Natural killer cell (primary cell): ENCODE measurements around the gene ARSI. TPM values are rescaled to one million over a fixed set of nuclear protein-coding genes. Genes with fewer than 3 reads are reported as not detected.
A peak's percentile ranks its signal among the peaks of the same experiment; 100 is the strongest.

ENCODE experiments used
- ATAC-seq, 3 donors: fragments of 150-1000 bp in 2 of 3; fragments of 200-7000 bp in 1 of 3; cut with Tn5 transposase; 1 replicate in 1 of 3; 2 replicates in 2 of 3; pipeline ENCODE4 v1.10.0; 2021; ENCODE audit warnings: mild to moderate bottlenecking in 2 of 3, moderate library complexity in 2 of 3
- DNase-seq, 2 donors: peaks; one replicate each; pipeline versions ENCODE4 v3.0.0 to v3.0.0-alpha.2; 2013 to 2021; ENCODE audit warnings: mixed read lengths in 1 of 2
- H3K27ac ChIP-seq: one replicate; pipeline ENCODE4 v1.5.1; 2013; ENCODE audit warnings: mild to moderate bottlenecking, low read length
- H3K27me3 ChIP-seq: one replicate; pipeline ENCODE4 v1.6.1; 2013; ENCODE audit warnings: low read length; ENCODE audit not compliant: control insufficient read depth, insufficient read depth
- H3K36me3 ChIP-seq: one replicate; pipeline ENCODE4 v1.6.1; 2013; ENCODE audit warnings: low read length; ENCODE audit not compliant: control insufficient read depth, insufficient read depth
- H3K4me1 ChIP-seq: one replicate; pipeline ENCODE4 v1.6.1; 2013; ENCODE audit warnings: low read length; ENCODE audit not compliant: control insufficient read depth, insufficient read depth
- H3K4me3 ChIP-seq: one replicate; pipeline ENCODE4 v1.5.1; 2013; ENCODE audit warnings: low read length
- H3K9me3 ChIP-seq: one replicate; pipeline ENCODE4 v1.6.1; 2013; ENCODE audit warnings: low read length; ENCODE audit not compliant: control insufficient read depth, insufficient read depth
- H3K27ac Mint-ChIP-seq, 2 donors: one replicate each; pipeline ENCODE4 v1.8.0; 2022; ENCODE audit warnings: mild to moderate bottlenecking in 2 of 2, mixed read lengths in 2 of 2, moderate library complexity in 1 of 2
- H3K27me3 Mint-ChIP-seq, 2 donors: one replicate each; pipeline ENCODE4 v1.8.0; 2022; ENCODE audit warnings: low read depth in 2 of 2, mixed read lengths in 2 of 2
- H3K36me3 Mint-ChIP-seq: one replicate; pipeline ENCODE4 v1.8.0; 2022; ENCODE audit warnings: mixed read lengths
- H3K4me1 Mint-ChIP-seq, 2 donors: one replicate each; pipeline ENCODE4 v1.8.0; 2022; ENCODE audit warnings: mixed read lengths in 2 of 2
- H3K4me3 Mint-ChIP-seq: one replicate; pipeline ENCODE4 v1.8.0; 2022; ENCODE audit warnings: mild to moderate bottlenecking, moderate library complexity, mixed read lengths
- H3K9me3 Mint-ChIP-seq, 2 donors: one replicate each; pipeline ENCODE4 v1.8.0; 2022; ENCODE audit warnings: mixed read lengths in 2 of 2
- WGBS: methylation state at CpG from one replicate; pipeline ENCODE4 v1.1.7; 2013; ENCODE audit warnings: missing lambda C conversion rate; ENCODE audit not compliant: insufficient coverage; 5-methylcytosine and 5-hydroxymethylcytosine counted together
- intact Hi-C: fragments of 100-400 bp; cut with micrococcal nuclease; formaldehyde crosslinking; loops from one replicate; pipeline ENCODE4 v1.14.2; 2022
- total RNA-seq, 4 donors: library from RNA; stranded (reverse); fragments of 120-200 nt in 1 of 4; gene quantifications; one replicate each; pipeline versions ENCODE4 v1.2.3 to v1.2.4, GENCODE V29; 2013 to 2022
- TF ChIP-seq, protein P1 (sequence below): fragments of 200-600 bp; IDR thresholded peaks from one replicate; pipeline ENCODE4 v1.8.0; 2022; ENCODE audit warnings: antibody characterized with exemption

Gene ARSI
- total RNA-seq, 3 donors from 2014 or later (not counting 1 experiment from before 2014, with no cell fraction given): 0.19 TPM; not detected in 2

- H3K4me1 Mint-ChIP-seq: no peaks in the 10 kb centered on the region
- Histone ChIP-seq H3K4me1 (no peaks in the 10 kb centered on the region), H3K27ac (no peak overlapping the region), H3K27me3 (no peaks in the 10 kb centered on the region), H3K4me3 (no peak overlapping the region), H3K36me3 (no peaks in the 10 kb centered on the region), H3K9me3 (no peaks in the 10 kb centered on the region)
- TF ChIP-seq, protein P1, sequence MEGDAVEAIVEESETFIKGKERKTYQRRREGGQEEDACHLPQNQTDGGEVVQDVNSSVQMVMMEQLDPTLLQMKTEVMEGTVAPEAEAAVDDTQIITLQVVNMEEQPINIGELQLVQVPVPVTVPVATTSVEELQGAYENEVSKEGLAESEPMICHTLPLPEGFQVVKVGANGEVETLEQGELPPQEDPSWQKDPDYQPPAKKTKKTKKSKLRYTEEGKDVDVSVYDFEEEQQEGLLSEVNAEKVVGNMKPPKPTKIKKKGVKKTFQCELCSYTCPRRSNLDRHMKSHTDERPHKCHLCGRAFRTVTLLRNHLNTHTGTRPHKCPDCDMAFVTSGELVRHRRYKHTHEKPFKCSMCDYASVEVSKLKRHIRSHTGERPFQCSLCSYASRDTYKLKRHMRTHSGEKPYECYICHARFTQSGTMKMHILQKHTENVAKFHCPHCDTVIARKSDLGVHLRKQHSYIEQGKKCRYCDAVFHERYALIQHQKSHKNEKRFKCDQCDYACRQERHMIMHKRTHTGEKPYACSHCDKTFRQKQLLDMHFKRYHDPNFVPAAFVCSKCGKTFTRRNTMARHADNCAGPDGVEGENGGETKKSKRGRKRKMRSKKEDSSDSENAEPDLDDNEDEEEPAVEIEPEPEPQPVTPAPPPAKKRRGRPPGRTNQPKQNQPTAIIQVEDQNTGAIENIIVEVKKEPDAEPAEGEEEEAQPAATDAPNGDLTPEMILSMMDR: no peak
- H3K27ac Mint-ChIP-seq: no peak overlapping the region
- no peaks in the 10 kb centered on the region for H3K9me3 Mint-ChIP-seq
- DNase-seq: peak in 1 of 2 donors; percentile 14
- intact Hi-C loops: no loop called here
- 85% methylated on average over 5 of the region's 5 CpGs for WGBS
- no peak overlapping the region for H3K4me3 Mint-ChIP-seq
- peak in 2 of 3 donors; percentile 42 to 56 for ATAC-seq
- no peaks in the 10 kb centered on the region for H3K36me3 Mint-ChIP-seq
- peaks cover 9 to 13% of the 10 kb centered on the region in 2 donors for H3K27me3 Mint-ChIP-seq
These were observed 15.9 kb downstream of the ARSI start for GRCh38 chr5:150286820-150287219.

GRCh38 chr5:150285114-150285513 lies 17.6 kb downstream of the ARSI start:
- Histone ChIP-seq H3K9me3 (no peaks in the 10 kb centered on the region), H3K4me3 (no peak overlapping the region), H3K36me3 (no peaks in the 10 kb centered on the region), H3K27ac (no peak overlapping the region), H3K4me1 (no peaks in the 10 kb centered on the region), H3K27me3 (no peaks in the 10 kb centered on the region)
- Mint-ChIP-seq H3K27me3 (peaks cover 4 to 14% of the 10 kb centered on the region in 2 donors), H3K4me3 (no peak overlapping the region), H3K4me1 (no peaks in the 10 kb centered on the region), H3K36me3 (no peaks in the 10 kb centered on the region), H3K27ac (no peak overlapping the region), H3K9me3 (no peaks in the 10 kb centered on the region)
- 87% methylated on average over 6 of the region's 7 CpGs for WGBS
- DNase-seq (no peak), ATAC-seq (no peak)
- intact Hi-C loops: no loop called here
- TF ChIP-seq, protein P1: no peak

DNA sequence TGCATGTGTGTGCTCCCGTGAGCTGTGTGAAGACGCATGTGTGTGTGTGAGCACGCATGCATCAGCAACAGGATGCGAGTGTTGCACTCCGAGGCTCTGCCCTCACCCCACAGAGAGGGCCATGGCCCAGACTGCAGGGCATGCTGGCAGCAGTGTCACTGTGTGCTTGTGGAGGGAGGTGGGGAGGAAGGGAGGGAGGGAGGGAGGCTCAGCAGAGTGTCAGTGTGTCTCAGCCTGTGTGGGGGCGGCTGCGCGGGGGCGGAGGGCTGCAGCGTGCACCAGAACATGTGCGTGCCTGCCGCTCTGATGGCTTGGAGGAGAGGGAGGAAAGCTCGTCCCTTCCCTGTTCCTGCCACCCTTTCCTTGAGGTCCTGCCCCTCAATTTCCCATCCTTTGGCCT lies 18.4 kb downstream of the ARSI start:
- H3K9me3 ChIP-seq: no peaks in the 10 kb centered on the region
- Mint-ChIP-seq H3K4me3 (no peak overlapping the region), H3K27ac (no peak overlapping the region), H3K4me1 (no peaks in the 10 kb centered on the region), H3K27me3 (peaks cover 0 to 14% of the 10 kb centered on the region in 2 donors), H3K36me3 (no peaks in the 10 kb centered on the region), H3K9me3 (no peaks in the 10 kb centered on the region)
- WGBS: 88% methylated on average over 13 of the region's 13 CpGs
- H3K36me3 ChIP-seq: no peaks in the 10 kb centered on the region
- DNase-seq (no peak), ATAC-seq (no peak)
- no peaks in the 10 kb centered on the region for H3K27me3 ChIP-seq
- intact Hi-C loops: no loop called here
- H3K4me1 ChIP-seq: no peaks in the 10 kb centered on the region
- no peak overlapping the region for H3K4me3 ChIP-seq
- H3K27ac ChIP-seq: no peak overlapping the region
- TF ChIP-seq, protein P1: no peak

DNA sequence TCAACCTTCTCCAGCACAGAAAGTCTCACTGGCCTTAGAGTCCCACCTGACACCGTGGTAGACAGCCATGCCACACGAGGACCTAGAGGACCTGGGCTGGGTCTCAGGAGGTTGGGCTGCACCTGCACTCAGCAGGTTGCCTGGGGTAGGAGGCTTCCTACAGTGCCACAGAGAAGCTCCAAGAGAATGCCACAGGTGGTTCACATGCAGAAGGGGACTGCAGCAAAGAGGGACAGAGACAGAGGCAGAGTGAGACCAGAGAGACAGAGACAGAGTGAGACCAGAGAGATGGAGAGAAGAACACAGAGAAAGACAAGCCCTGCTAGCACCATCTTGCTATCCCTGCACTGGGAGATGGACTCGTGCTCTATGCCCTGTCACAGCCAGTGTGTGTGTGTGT lies 18.8 kb downstream of the ARSI start:
- no peak for ATAC-seq
- intact Hi-C loops: no loop called here
- no peaks in the 10 kb centered on the region for H3K27me3 ChIP-seq
- TF ChIP-seq, protein P1: no peak
- Mint-ChIP-seq H3K36me3 (no peaks in the 10 kb centered on the region), H3K27me3 (peaks cover 0 to 14% of the 10 kb centered on the region in 2 donors), H3K4me1 (no peaks in the 10 kb centered on the region), H3K27ac (no peak overlapping the region), H3K9me3 (no peaks in the 10 kb centered on the region), H3K4me3 (no peak overlapping the region)
- H3K27ac ChIP-seq: no peak overlapping the region
- no peaks in the 10 kb centered on the region for H3K9me3 ChIP-seq
- H3K4me3 ChIP-seq: no peak overlapping the region
- no peaks in the 10 kb centered on the region for H3K4me1 ChIP-seq
- H3K36me3 ChIP-seq: no peaks in the 10 kb centered on the region
- WGBS: 79% methylated on average over 3 of the region's 3 CpGs
- DNase-seq: no peak
